WTC11 (cell line): ENCODE results near the gene BACH2.

ENCODE experiments used
- CREM ChIP-seq: sonication (generic); formaldehyde crosslinking; IDR thresholded peaks from 2 replicates; pipeline ENCODE4 v1.8.1; 2022; ENCODE audit warnings: mild to moderate bottlenecking, missing genetic modification reagents, moderate library complexity
- CTCF ChIP-seq: fragments of 200-600 bp; IDR thresholded peaks from 2 replicates; pipeline ENCODE4 v1.8.0; 2022; ENCODE audit warnings: antibody characterized with exemption
- E2F4 ChIP-seq: sonication (generic); formaldehyde crosslinking; IDR thresholded peaks from 2 replicates; pipeline ENCODE4 v1.8.1; 2022; ENCODE audit warnings: low read depth, mild to moderate bottlenecking, moderate library complexity, missing genetic modification reagents, borderline replicate concordance
- NFE2L1 ChIP-seq: sonication (generic); formaldehyde crosslinking; IDR thresholded peaks from 2 replicates; pipeline ENCODE4 v1.8.1; 2023; ENCODE audit warnings: missing genetic modification reagents
- SP1 ChIP-seq: sonication (generic); formaldehyde crosslinking; conservative IDR thresholded peaks from 2 replicates; pipeline ENCODE4 v1.8.1; 2022; ENCODE audit warnings: missing genetic modification reagents
- TP53 ChIP-seq: sonication (generic); formaldehyde crosslinking; IDR thresholded peaks from 2 replicates; pipeline ENCODE4 v1.8.1; 2023; ENCODE audit warnings: mild to moderate bottlenecking, missing genetic modification reagents
- USF2 ChIP-seq: sonication (generic); formaldehyde crosslinking; IDR thresholded peaks from 2 replicates; pipeline ENCODE4 v1.8.1; 2023; ENCODE audit warnings: mild to moderate bottlenecking, missing genetic modification reagents, moderate library complexity
- ZNF512 ChIP-seq: sonication (generic); formaldehyde crosslinking; IDR thresholded peaks from 2 replicates; pipeline ENCODE4 v1.8.1; 2022; ENCODE audit warnings: missing genetic modification reagents, borderline replicate concordance

- TF ChIP-seq CREM (no peak), USF2 (CRISPR knock-in tag) (no peak), CTCF (no peak), TP53 (CRISPR knock-in tag) (no peak), NFE2L1 (CRISPR knock-in tag) (no peak), E2F4 (no peak), SP1 (no peak), ZNF512 (CRISPR knock-in tag) (no peak)
Observed at GRCh38 chr6:90315354-90315950, 18.8 kb upstream of the BACH2 start.
